ENCODE data around the gene F5.

Gene F5

GRCh38 chr1:169601096-169601881, 15.0 kb upstream of the F5 start:
- Histone ChIP-seq H3K27me3 (ENCODE audit: control insufficient read depth, insufficient read depth, low read length) (no peaks in the 10 kb centered on the region), H3K36me3 (ENCODE audit: control insufficient read depth, insufficient read depth, low read length) (no peaks in the 10 kb centered on the region), H3K27ac (no peak overlapping the region), H3K4me2 (ENCODE audit: low read length) (no peak overlapping the region), H3K4me1 (no peaks in the 10 kb centered on the region), H3K9ac (no peak overlapping the region), H3K9me3 (ENCODE audit: control insufficient read depth, low read length) (no peaks in the 10 kb centered on the region), H3K4me3 (ENCODE audit: low read depth, low read length) (no peak overlapping the region), H3K79me2 (no peaks in the 10 kb centered on the region), H2AFZ (peak overlapping the region; percentile 38)
- peak; percentile 43 for TF ChIP-seq CTCF (IDR thresholded peaks at IDR 0.05)

- TF ChIP-seq CTCF (IDR thresholded peaks at IDR 0.05) = no peak
- H3K79me2 ChIP-seq = no peaks in the 10 kb centered on the region
- no peak overlapping the region for H3K9ac ChIP-seq
- no peaks in the 10 kb centered on the region for H3K9me3 ChIP-seq (ENCODE audit: control insufficient read depth, low read length)
- no peak overlapping the region for H2AFZ ChIP-seq
- no peaks in the 10 kb centered on the region for H3K36me3 ChIP-seq (ENCODE audit: control insufficient read depth, insufficient read depth, low read length)
- H3K4me2 ChIP-seq (ENCODE audit: low read length) = no peak overlapping the region
- H3K4me3 ChIP-seq (ENCODE audit: low read depth, low read length) = no peak overlapping the region
- no peaks in the 10 kb centered on the region for H3K4me1 ChIP-seq
- no peak overlapping the region for H3K27ac ChIP-seq
- H3K27me3 ChIP-seq (ENCODE audit: control insufficient read depth, insufficient read depth, low read length) = no peaks in the 10 kb centered on the region
Observed at GRCh38 chr1:169595764-169596711, 9.8 kb upstream of the F5 start.

GRCh38 chr1:169594391-169594790, 8.1 kb upstream of the F5 start:
- H3K4me3 ChIP-seq (ENCODE audit: low read depth, low read length) = no peak overlapping the region
- no peak overlapping the region for H3K4me2 ChIP-seq (ENCODE audit: low read length)
- H3K9ac ChIP-seq = no peak overlapping the region
- H3K79me2 ChIP-seq = no peaks in the 10 kb centered on the region
- H2AFZ ChIP-seq = no peak overlapping the region
- no peak overlapping the region for H3K27ac ChIP-seq
- H3K36me3 ChIP-seq (ENCODE audit: control insufficient read depth, insufficient read depth, low read length) = no peaks in the 10 kb centered on the region
- no peaks in the 10 kb centered on the region for H3K4me1 ChIP-seq
- no peak for TF ChIP-seq CTCF (IDR thresholded peaks at IDR 0.05)
- no peaks in the 10 kb centered on the region for H3K9me3 ChIP-seq (ENCODE audit: control insufficient read depth, low read length)
- no peaks in the 10 kb centered on the region for H3K27me3 ChIP-seq (ENCODE audit: control insufficient read depth, insufficient read depth, low read length)

- H3K9me3 ChIP-seq (ENCODE audit: control insufficient read depth, low read length) = no peaks in the 10 kb centered on the region
- no peaks in the 10 kb centered on the region for H3K27me3 ChIP-seq (ENCODE audit: control insufficient read depth, insufficient read depth, low read length)
- no peaks in the 10 kb centered on the region for H3K79me2 ChIP-seq
- no peak overlapping the region for H3K4me2 ChIP-seq (ENCODE audit: low read length)
- no peak overlapping the region for H3K27ac ChIP-seq
- TF ChIP-seq CTCF (IDR thresholded peaks at IDR 0.05) = no peak
- no peaks in the 10 kb centered on the region for H3K36me3 ChIP-seq (ENCODE audit: control insufficient read depth, insufficient read depth, low read length)
- no peak overlapping the region for H3K9ac ChIP-seq
- H2AFZ ChIP-seq = no peak overlapping the region
- no peaks in the 10 kb centered on the region for H3K4me1 ChIP-seq
- H3K4me3 ChIP-seq (ENCODE audit: low read depth, low read length) = no peak overlapping the region
Observed at GRCh38 chr1:169590932-169591331, 4.7 kb upstream of the F5 start.
